RWPE1 (cell line): ENCODE data around the gene TACR1.

Source experiments
- CTCF ChIA-PET: fragments of 350-600 bp; sonication (Branson Sonifier 250); formaldehyde crosslinking; extraction: SDS; loops from one replicate; lab custom pipeline; 2021; lab: Yijun Ruan, JAX
- POLR2A ChIA-PET: fragments of 400-600 bp; formaldehyde crosslinking; extraction: SDS; loops from one replicate; lab custom pipeline; 2020; ENCODE audit warnings: antibody characterized with exemption; ENCODE audit not compliant: low non-redundant PET; lab: Yijun Ruan, JAX
- DNase-seq: peaks from one replicate; pipeline ENCODE4 v3.0.0; 2012; ENCODE audit warnings: low spot score
- H3K27ac ChIP-seq: fragments of 450-650 bp; 2 replicates; pipeline ENCODE4 v1.5.1; 2017
- TF ChIP-seq, protein P1 (sequence below): fragments of 450-650 bp; conservative IDR thresholded peaks from 2 replicates; pipeline ENCODE4 v1.5.1; 2017; ENCODE audit warnings: low read depth, mild to moderate bottlenecking

Gene TACR1

GRCh38 chr2:75100801-75101151, 98.5 kb downstream of the TACR1 start:
- no peak overlapping the region for H3K27ac ChIP-seq
- POLR2A ChIA-PET, result no interaction called here
- CTCF ChIA-PET, result interaction anchor here (0.6 kb wide), 2 partner anchors 104 to 197 kb away, joined by 3 read pairs; no protein-coding TSS in a partner anchor

GRCh38 chr2:75100011-75100800, 99.1 kb downstream of the TACR1 start:
- peak; percentile 49 for DNase-seq
- TF ChIP-seq, protein P1, sequence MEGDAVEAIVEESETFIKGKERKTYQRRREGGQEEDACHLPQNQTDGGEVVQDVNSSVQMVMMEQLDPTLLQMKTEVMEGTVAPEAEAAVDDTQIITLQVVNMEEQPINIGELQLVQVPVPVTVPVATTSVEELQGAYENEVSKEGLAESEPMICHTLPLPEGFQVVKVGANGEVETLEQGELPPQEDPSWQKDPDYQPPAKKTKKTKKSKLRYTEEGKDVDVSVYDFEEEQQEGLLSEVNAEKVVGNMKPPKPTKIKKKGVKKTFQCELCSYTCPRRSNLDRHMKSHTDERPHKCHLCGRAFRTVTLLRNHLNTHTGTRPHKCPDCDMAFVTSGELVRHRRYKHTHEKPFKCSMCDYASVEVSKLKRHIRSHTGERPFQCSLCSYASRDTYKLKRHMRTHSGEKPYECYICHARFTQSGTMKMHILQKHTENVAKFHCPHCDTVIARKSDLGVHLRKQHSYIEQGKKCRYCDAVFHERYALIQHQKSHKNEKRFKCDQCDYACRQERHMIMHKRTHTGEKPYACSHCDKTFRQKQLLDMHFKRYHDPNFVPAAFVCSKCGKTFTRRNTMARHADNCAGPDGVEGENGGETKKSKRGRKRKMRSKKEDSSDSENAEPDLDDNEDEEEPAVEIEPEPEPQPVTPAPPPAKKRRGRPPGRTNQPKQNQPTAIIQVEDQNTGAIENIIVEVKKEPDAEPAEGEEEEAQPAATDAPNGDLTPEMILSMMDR, result no peak
- H3K27ac ChIP-seq, result no peak overlapping the region
- POLR2A ChIA-PET, result no interaction called here
- CTCF ChIA-PET, result interaction anchor here (0.5 to 0.7 kb wide), 5 partner anchors 36 to 197 kb away, joined by 3 to 5 read pairs (median 3); no protein-coding TSS in a partner anchor

More at GRCh38 chr2:75100801-75101151, 98.5 kb downstream of the TACR1 start:
- TF ChIP-seq, protein P1, result no peak
- no peak for DNase-seq

GRCh38 chr2:75099521-75099922, 99.8 kb downstream of the TACR1 start:
- no peak overlapping the region for H3K27ac ChIP-seq
- ChIA-PET POLR2A (no interaction called here), CTCF (interaction anchor here (0.7 kb wide), 1 partner anchor 35 kb away, joined by 5 read pairs; no protein-coding TSS in a partner anchor)
- TF ChIP-seq, protein P1, result no peak
- no peak for DNase-seq

- ChIA-PET CTCF (interaction anchor here (0.6 to 0.9 kb wide), 4 partner anchors 10 to 149 kb away, joined by 3 to 8 read pairs (median 4); no protein-coding TSS in a partner anchor), POLR2A (no interaction called here)
- DNase-seq, result no peak
- TF ChIP-seq, protein P1, result no peak
- H3K27ac ChIP-seq, result no peak overlapping the region
These were observed 100.5 kb downstream of the TACR1 start for GRCh38 chr2:75098856-75099255.

DNA sequence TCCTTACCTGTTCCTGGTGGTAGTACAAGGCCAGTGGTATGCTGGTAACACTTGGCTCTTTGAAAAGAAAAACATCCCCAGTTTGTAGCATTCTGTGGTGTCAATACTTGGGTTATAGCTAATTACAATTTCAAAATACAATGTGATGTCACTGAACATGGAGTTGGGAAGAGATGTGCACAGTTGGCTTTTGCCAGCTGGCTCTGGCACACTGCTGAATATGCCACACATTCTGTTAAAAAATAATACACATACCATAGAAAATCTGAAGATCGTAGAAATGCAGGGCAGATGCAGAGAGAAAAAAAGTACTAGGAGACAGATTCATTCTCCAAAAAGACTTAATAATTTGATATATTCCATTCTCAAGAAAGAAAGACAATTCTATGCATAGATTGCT, 101.5 kb downstream of the TACR1 start:
- CTCF ChIA-PET, result interaction anchor here (0.7 to 0.9 kb wide), 2 partner anchors 11 to 150 kb away, joined by 4 to 8 read pairs; no protein-coding TSS in a partner anchor
- POLR2A ChIA-PET, result no interaction called here
- no peak overlapping the region for H3K27ac ChIP-seq

GRCh38 chr2:75094405-75094804, 104.9 kb downstream of the TACR1 start:
- no peak for DNase-seq
- no peak overlapping the region for H3K27ac ChIP-seq
- TF ChIP-seq, protein P1, result no peak
- CTCF ChIA-PET, result interaction anchor here (0.6 kb wide), 1 partner anchor 12 kb away, joined by 3 read pairs; no protein-coding TSS in a partner anchor
- POLR2A ChIA-PET, result no interaction called here

More for the DNA sequence above, 101.5 kb downstream of the TACR1 start:
- no peak for DNase-seq
- TF ChIP-seq, protein P1, result no peak
